ENCODE measurements around the gene GABBR2. TPM values are rescaled to one million over a fixed set of nuclear protein-coding genes. Genes with fewer than 3 reads are reported as not detected.

The GABBR2 gene
- total and polyA plus RNA-seq, 2 experiments from 2014 or later, result 0.89 to 1.3 TPM

GRCh38 chr9:98602839-98603500, 105.8 kb downstream of the GABBR2 start (continued):
- TF ChIP-seq ZNF462 (CRISPR knock-in tag; IDR thresholded peaks at IDR 0.05) (no peak), CTCF (conservative IDR thresholded peaks at IDR 0.05; ENCODE audit: low read depth in 2 of 2) (no peak), EZH2phosphoT487 (IDR thresholded peaks at IDR 0.05; ENCODE audit: unreplicated experiment) (no peak), POLR2AphosphoS5 (IDR thresholded peaks at IDR 0.05; ENCODE audit: low read depth) (no peak)

- H4K20me1 ChIP-seq (replicated peaks; ENCODE audit: insufficient read depth), result no peaks in the 10 kb centered on the region
- H3K9me2 ChIP-seq (ENCODE audit: insufficient read depth), result no peaks in the 10 kb centered on the region
- ATAC-seq, result no peak
- H3K27ac ChIP-seq (ENCODE audit: low read depth), result no peak overlapping the region
- no peaks in the 10 kb centered on the region for H3K27me3 ChIP-seq (ENCODE audit: insufficient read depth)
- no peaks in the 10 kb centered on the region for H3K4me1 ChIP-seq (ENCODE audit: insufficient read depth)
- H3K79me2 ChIP-seq (replicated peaks; ENCODE audit: insufficient read depth), result no peaks in the 10 kb centered on the region
- no peak overlapping the region for H3K27ac Mint-ChIP-seq
- no peaks in the 10 kb centered on the region for H3K27me3 Mint-ChIP-seq (ENCODE audit: insufficient read depth, low read depth, poor library complexity)
- H2AFZ ChIP-seq, result no peak overlapping the region
- H3K4me2 ChIP-seq, result no peak overlapping the region
- no peaks in the 10 kb centered on the region for H3K9me3 Mint-ChIP-seq
- H3K4me3 ChIP-seq, result no peak overlapping the region
- H3K36me3 ChIP-seq (ENCODE audit: insufficient read depth), result no peaks in the 10 kb centered on the region
- no peak for DNase-seq (ENCODE audit: low spot score)
- H3K4me1 Mint-ChIP-seq, result peaks cover 18% of the 10 kb centered on the region
- no peaks in the 10 kb centered on the region for H3K36me3 Mint-ChIP-seq (ENCODE audit: low read depth)
- no peaks in the 10 kb centered on the region for H3F3A ChIP-seq (replicated peaks; ENCODE audit: low read depth)
- H3K4me3 Mint-ChIP-seq, result no peak overlapping the region
- TF ChIP-seq STAT1 (IDR thresholded peaks at IDR 0.05; ENCODE audit: unreplicated experiment), result no peak
- no peak for TF ChIP-seq EZH2 (IDR thresholded peaks at IDR 0.05; ENCODE audit: low read depth, unreplicated experiment)
- TF ChIP-seq ZNF462 (CRISPR knock-in tag; IDR thresholded peaks at IDR 0.05), result no peak
- TF ChIP-seq ZNF114 (CRISPR knock-in tag; IDR thresholded peaks at IDR 0.05), result no peak
Observed at GRCh38 chr9:98600631-98601030, 108.1 kb downstream of the GABBR2 start.

Data from GM23338 (cell line).